ENCODE measurements around the gene HMGCR.

The HMGCR gene

GRCh38 chr5:75367401-75367800, 30.4 kb downstream of the HMGCR start:
- Histone ChIP-seq H3K4me1 (peaks cover 4% of the 10 kb centered on the region), H3K36me3 (peaks cover 9% of the 10 kb centered on the region), H3K9me3 (no peaks in the 10 kb centered on the region), H3K27me3 (no peaks in the 10 kb centered on the region), H3K4me3 (ENCODE audit: low read depth, low read length) (no peak overlapping the region)
- TF ChIP-seq, protein P1, sequence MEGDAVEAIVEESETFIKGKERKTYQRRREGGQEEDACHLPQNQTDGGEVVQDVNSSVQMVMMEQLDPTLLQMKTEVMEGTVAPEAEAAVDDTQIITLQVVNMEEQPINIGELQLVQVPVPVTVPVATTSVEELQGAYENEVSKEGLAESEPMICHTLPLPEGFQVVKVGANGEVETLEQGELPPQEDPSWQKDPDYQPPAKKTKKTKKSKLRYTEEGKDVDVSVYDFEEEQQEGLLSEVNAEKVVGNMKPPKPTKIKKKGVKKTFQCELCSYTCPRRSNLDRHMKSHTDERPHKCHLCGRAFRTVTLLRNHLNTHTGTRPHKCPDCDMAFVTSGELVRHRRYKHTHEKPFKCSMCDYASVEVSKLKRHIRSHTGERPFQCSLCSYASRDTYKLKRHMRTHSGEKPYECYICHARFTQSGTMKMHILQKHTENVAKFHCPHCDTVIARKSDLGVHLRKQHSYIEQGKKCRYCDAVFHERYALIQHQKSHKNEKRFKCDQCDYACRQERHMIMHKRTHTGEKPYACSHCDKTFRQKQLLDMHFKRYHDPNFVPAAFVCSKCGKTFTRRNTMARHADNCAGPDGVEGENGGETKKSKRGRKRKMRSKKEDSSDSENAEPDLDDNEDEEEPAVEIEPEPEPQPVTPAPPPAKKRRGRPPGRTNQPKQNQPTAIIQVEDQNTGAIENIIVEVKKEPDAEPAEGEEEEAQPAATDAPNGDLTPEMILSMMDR (IDR thresholded peaks at IDR 0.05; ENCODE audit: low read depth, low read length): no peak
- DNase-seq: no peak

GRCh38 chr5:75368391-75368790, 31.4 kb downstream of the HMGCR start:
- Histone ChIP-seq H3K9me3 (no peaks in the 10 kb centered on the region), H3K4me3 (ENCODE audit: low read depth, low read length) (no peak overlapping the region), H3K27me3 (no peaks in the 10 kb centered on the region), H3K4me1 (peaks cover 4% of the 10 kb centered on the region), H3K36me3 (no peaks in the 10 kb centered on the region; the same call in 1 of the 2 replicates)
- TF ChIP-seq, protein P1 (IDR thresholded peaks at IDR 0.05; ENCODE audit: low read depth, low read length): no peak
- DNase-seq: no peak

- Histone ChIP-seq H3K4me3 (ENCODE audit: low read depth, low read length) (no peak overlapping the region), H3K9me3 (no peaks in the 10 kb centered on the region), H3K36me3 (peaks cover 11% of the 10 kb centered on the region), H3K27me3 (no peaks in the 10 kb centered on the region), H3K4me1 (no peaks in the 10 kb centered on the region)
- TF ChIP-seq, protein P1 (IDR thresholded peaks at IDR 0.05; ENCODE audit: low read depth, low read length): no peak
- DNase-seq: no peak
Observed at GRCh38 chr5:75373862-75374261, 36.8 kb downstream of the HMGCR start.

GRCh38 chr5:75374394-75374814, 37.4 kb downstream of the HMGCR start:
- TF ChIP-seq, protein P1 (IDR thresholded peaks at IDR 0.05; ENCODE audit: low read depth, low read length): no peak

GRCh38 chr5:75375414-75375813, 38.4 kb downstream of the HMGCR start:
- no peak overlapping the region for H3K4me3 ChIP-seq (ENCODE audit: low read depth, low read length)
- no peaks in the 10 kb centered on the region for H3K9me3 ChIP-seq
- no peaks in the 10 kb centered on the region for H3K27me3 ChIP-seq
- no peak for DNase-seq
- H3K36me3 ChIP-seq: peaks cover 17% of the 10 kb centered on the region
- TF ChIP-seq, protein P1 (IDR thresholded peaks at IDR 0.05; ENCODE audit: low read depth, low read length): no peak
- no peaks in the 10 kb centered on the region for H3K4me1 ChIP-seq

More at GRCh38 chr5:75374394-75374814, 37.4 kb downstream of the HMGCR start:
- Histone ChIP-seq H3K4me1 (no peaks in the 10 kb centered on the region), H3K36me3 (peaks cover 15% of the 10 kb centered on the region), H3K27me3 (no peaks in the 10 kb centered on the region), H3K9me3 (no peaks in the 10 kb centered on the region), H3K4me3 (ENCODE audit: low read depth, low read length) (no peak overlapping the region)
- DNase-seq: no peak

DNA sequence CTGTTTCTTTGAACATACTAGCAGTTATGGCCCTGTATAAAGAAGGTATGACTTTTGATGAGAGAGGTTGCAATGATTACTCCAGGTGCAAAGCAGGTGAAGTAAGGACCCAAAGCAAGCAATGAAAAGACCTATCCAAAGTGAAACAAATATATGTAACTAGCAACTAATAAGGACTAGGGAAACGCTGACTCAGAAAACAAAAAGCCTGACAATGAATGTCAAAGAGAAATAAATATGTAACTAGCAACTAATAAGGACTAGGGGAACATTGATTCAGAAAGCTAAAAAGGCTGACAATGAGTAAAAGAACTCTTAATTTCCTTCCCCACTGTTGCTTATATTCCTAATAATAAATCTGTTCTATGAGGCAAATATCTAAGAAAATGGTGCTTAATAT, 43.1 kb downstream of the HMGCR start:
- DNase-seq: no peak
- Histone ChIP-seq H3K27me3 (no peaks in the 10 kb centered on the region), H3K9me3 (no peaks in the 10 kb centered on the region), H3K4me1 (no peaks in the 10 kb centered on the region), H3K36me3 (peaks cover 39% of the 10 kb centered on the region), H3K4me3 (ENCODE audit: low read depth, low read length) (no peak overlapping the region)
- TF ChIP-seq, protein P1 (IDR thresholded peaks at IDR 0.05; ENCODE audit: low read depth, low read length): no peak
